K562 (cell line): ENCODE results near the gene PHF12. TPM values are rescaled to one million over a fixed set of nuclear protein-coding genes. Genes with fewer than 3 reads are reported as not detected.
A peak's percentile ranks its signal among the peaks of the same experiment; 100 is the strongest.

Experiments
- CBFA2T3 ChIP-seq: fragments of 450-650 bp; IDR thresholded peaks from 2 replicates; pipeline ENCODE4 v1.6.1; 2017
- CBX3 ChIP-seq, 2 experiments: IDR thresholded peaks; 1 replicate in 1 of 2; 2 replicates in 1 of 2; pipeline ENCODE4 v1.6.1; 2012; ENCODE audit warnings: inconsistent platforms in 2 of 2, low read length in 2 of 2, borderline replicate concordance in 1 of 2, control low read depth in 1 of 2
- E2F3 ChIP-seq: fragments of 250-450 bp; sonication (Bioruptor Pico); IDR thresholded peaks from 2 replicates; pipeline ENCODE4 v1.4.0; 2020; ENCODE audit warnings: mild to moderate bottlenecking
- EP300 ChIP-seq: IDR thresholded peaks from 2 replicates; pipeline ENCODE4 v1.6.1; 2012; ENCODE audit warnings: low read length, improper control_type of control experiment
- MCM7 ChIP-seq, 2 experiments: fragments of 450-650 bp; IDR thresholded peaks; 2 replicates each; pipeline ENCODE4 v1.6.1; 2016 to 2018
- NR4A1 ChIP-seq, 2 experiments: fragments of 250-450 bp in 1 of 2; fragments of 450-650 bp in 1 of 2; sonication (Bioruptor Pico) in 1 of 2; IDR thresholded peaks; 2 replicates each; pipeline versions ENCODE4 v1.4.0 to v1.6.1; 2016 to 2020; ENCODE audit warnings: mild to moderate bottlenecking in 2 of 2, missing compliant biosample characterization in 1 of 2, missing genetic modification characterization in 1 of 2, moderate library complexity in 1 of 2
- RHOXF2B ChIP-seq: fragments of 250-450 bp; sonication (Bioruptor Pico); conservative IDR thresholded peaks from 2 replicates; pipeline ENCODE4 v1.5.1; 2021
- SMAD3 ChIP-seq: fragments of 450-650 bp; formaldehyde crosslinking; conservative IDR thresholded peaks from 2 replicates; pipeline ENCODE4 v1.4.0; 2020; ENCODE audit warnings: mild to moderate bottlenecking
- YBX1 ChIP-seq: fragments of 450-650 bp; IDR thresholded peaks from 2 replicates; pipeline ENCODE4 v1.7.1; 2016; ENCODE audit warnings: mild to moderate bottlenecking
- ZNF165 ChIP-seq: fragments of 250-450 bp; sonication (Bioruptor Pico); IDR thresholded peaks from 2 replicates; pipeline ENCODE4 v1.4.0; 2020; ENCODE audit warnings: borderline replicate concordance
- ZNF57 ChIP-seq: fragments of 450-650 bp; formaldehyde crosslinking; IDR thresholded peaks from 2 replicates; pipeline ENCODE4 v1.4.0; 2020; ENCODE audit warnings: mild to moderate bottlenecking, moderate library complexity
- polyA plus RNA-seq, 8 experiments: library from polyadenylated mRNA; depleted of rRNA in 4 of 8; stranded (reverse) in 5 of 8; unstranded in 3 of 8; fragments of >200 nt; fragmentation: Nextera tagmentation in 2 of 8; fragmentation: Illumina TruSeq in 1 of 8; extraction: Ambion mirVana in 2 of 8; extraction: Trizol in 1 of 8; gene quantifications; 2 replicates each; pipeline versions ENCODE4 v1.2.1 to v1.2.3, GENCODE V29; 2011 to 2014; ENCODE audit warnings: inconsistent platforms in 1 of 8, missing spikeins in 1 of 8
- total RNA-seq, 7 experiments: library from RNA; depleted of rRNA in 6 of 7; stranded (reverse); fragments of >200 nt in 6 of 7; fragmentation: Illumina TruSeq in 2 of 7; extraction: Trizol in 2 of 7; gene quantifications; 2 replicates each; pipeline versions ENCODE4 v1.2.1 to v1.2.3, GENCODE V29; 2011 to 2021; ENCODE audit warnings: low replicate concordance in 1 of 7
- TF ChIP-seq, protein P1 (sequence below): sonication (generic); formaldehyde crosslinking; IDR thresholded peaks from 2 replicates; pipeline ENCODE4 v1.8.0; 2022; ENCODE audit warnings: mild to moderate bottlenecking, missing genetic modification reagents
- TF ChIP-seq, protein P2 (sequence below), 2 experiments: fragments of 450-650 bp; IDR thresholded peaks; 2 replicates each; pipeline ENCODE4 v1.6.1; 2018; ENCODE audit warnings: mild to moderate bottlenecking in 2 of 2, low read depth in 1 of 2; ENCODE audit not compliant: partially characterized antibody in 2 of 2
- TF ChIP-seq, protein P3 (sequence below), 2 experiments: fragments of 450-650 bp; conservative IDR thresholded peaks; 2 replicates each; pipeline ENCODE4 v1.6.1; 2017; ENCODE audit warnings: mild to moderate bottlenecking in 2 of 2, moderate library complexity in 2 of 2
- TF ChIP-seq, protein P4 (sequence below): sonication (generic); formaldehyde crosslinking; IDR thresholded peaks from 2 replicates; pipeline ENCODE4 v1.5.0; 2020; ENCODE audit warnings: missing genetic modification reagents
- TF ChIP-seq, protein P5 (sequence below): IDR thresholded peaks from 3 replicates; pipeline ENCODE4 v1.6.1; 2011; ENCODE audit warnings: borderline replicate concordance, mild to moderate bottlenecking, moderate library complexity; ENCODE audit not compliant: insufficient read length; ENCODE audit errors: extremely low read depth

The PHF12 gene
- total and polyA plus RNA-seq, 9 of the 15 experiments (the other 6 are each of a cell fraction or from before 2014, with no cell fraction given), result 0.82 to 31.3 (median 13.5) TPM

DNA sequence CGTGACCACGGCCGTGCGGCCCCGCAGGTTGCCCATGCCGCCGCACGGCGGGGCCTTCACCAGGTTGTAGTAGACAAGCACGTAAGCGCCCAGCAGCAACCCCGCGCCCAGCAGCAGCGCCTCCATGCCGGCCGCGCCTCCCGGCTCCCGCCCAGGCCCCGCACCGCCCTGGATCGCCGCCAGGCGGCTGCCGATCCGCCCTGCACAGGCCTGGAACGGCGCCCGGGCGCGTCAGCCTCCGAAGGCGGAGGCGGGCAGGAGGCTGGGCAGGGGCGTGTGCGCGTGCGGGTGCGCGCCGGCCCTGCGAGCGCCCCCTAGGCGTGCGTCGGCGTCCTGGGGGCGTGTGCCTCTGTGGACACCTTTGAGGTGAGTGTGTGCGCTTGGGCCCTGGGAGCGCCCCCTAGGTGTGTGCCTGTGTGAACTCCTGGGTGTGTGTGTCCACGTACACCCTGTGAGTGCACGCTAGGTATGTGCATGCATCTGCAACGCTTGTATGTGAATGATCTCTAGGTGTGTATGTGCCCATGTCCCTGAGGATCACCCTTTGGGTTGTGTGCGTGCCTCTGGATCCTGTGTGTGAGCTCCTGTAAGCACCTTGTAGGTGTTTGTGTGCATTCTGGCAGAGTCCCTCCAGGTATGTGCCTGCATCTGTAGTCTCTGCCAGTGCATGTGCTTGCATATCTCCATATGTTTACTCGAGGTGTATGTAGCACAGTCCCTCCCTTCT, 48.3 kb downstream of the PHF12 start, which contains the start of gene DHRS13 (continued):
- TF ChIP-seq, protein P1, sequence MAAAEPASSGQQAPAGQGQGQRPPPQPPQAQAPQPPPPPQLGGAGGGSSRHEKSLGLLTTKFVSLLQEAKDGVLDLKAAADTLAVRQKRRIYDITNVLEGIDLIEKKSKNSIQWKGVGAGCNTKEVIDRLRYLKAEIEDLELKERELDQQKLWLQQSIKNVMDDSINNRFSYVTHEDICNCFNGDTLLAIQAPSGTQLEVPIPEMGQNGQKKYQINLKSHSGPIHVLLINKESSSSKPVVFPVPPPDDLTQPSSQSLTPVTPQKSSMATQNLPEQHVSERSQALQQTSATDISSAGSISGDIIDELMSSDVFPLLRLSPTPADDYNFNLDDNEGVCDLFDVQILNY (CRISPR knock-in tag), result no peak; the same call in 1 of the 2 replicates
- TF ChIP-seq CBX3 (IDR thresholded peaks at IDR 0.05; ENCODE audit: borderline replicate concordance in 1 of 2, low read length in 2 of 2) (peak in 1 of 2 experiments; percentile 86; a peak in 1 of 3 replicates), EP300 (peak; percentile 72), SMAD3 (CRISPR knock-in tag) (no peak), RHOXF2B (CRISPR knock-in tag) (no peak), CBFA2T3 (peak; percentile 34; the same call in 1 of the 2 replicates), ZNF165 (CRISPR knock-in tag) (no peak), YBX1 (no peak), E2F3 (peak; percentile 88; the same call in 1 of the 2 replicates), MCM7 (IDR thresholded peaks at IDR 0.05) (no peak), NR4A1 (CRISPR knock-in tag; IDR thresholded peaks at IDR 0.05) (no peak; the same call in 1 of the 2 replicates), NR4A1 (tag; IDR thresholded peaks at IDR 0.05) (peak; percentile 65; the same call in 1 of the 2 replicates), ZNF57 (CRISPR knock-in tag) (no peak)
- TF ChIP-seq, protein P2, sequence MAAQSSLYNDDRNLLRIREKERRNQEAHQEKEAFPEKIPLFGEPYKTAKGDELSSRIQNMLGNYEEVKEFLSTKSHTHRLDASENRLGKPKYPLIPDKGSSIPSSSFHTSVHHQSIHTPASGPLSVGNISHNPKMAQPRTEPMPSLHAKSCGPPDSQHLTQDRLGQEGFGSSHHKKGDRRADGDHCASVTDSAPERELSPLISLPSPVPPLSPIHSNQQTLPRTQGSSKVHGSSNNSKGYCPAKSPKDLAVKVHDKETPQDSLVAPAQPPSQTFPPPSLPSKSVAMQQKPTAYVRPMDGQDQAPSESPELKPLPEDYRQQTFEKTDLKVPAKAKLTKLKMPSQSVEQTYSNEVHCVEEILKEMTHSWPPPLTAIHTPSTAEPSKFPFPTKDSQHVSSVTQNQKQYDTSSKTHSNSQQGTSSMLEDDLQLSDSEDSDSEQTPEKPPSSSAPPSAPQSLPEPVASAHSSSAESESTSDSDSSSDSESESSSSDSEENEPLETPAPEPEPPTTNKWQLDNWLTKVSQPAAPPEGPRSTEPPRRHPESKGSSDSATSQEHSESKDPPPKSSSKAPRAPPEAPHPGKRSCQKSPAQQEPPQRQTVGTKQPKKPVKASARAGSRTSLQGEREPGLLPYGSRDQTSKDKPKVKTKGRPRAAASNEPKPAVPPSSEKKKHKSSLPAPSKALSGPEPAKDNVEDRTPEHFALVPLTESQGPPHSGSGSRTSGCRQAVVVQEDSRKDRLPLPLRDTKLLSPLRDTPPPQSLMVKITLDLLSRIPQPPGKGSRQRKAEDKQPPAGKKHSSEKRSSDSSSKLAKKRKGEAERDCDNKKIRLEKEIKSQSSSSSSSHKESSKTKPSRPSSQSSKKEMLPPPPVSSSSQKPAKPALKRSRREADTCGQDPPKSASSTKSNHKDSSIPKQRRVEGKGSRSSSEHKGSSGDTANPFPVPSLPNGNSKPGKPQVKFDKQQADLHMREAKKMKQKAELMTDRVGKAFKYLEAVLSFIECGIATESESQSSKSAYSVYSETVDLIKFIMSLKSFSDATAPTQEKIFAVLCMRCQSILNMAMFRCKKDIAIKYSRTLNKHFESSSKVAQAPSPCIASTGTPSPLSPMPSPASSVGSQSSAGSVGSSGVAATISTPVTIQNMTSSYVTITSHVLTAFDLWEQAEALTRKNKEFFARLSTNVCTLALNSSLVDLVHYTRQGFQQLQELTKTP (IDR thresholded peaks at IDR 0.05; ENCODE audit: low read depth in 1 of 2, partially characterized antibody in 2 of 2), result peak in 1 of 2 experiments; percentile 74
- TF ChIP-seq, protein P3, sequence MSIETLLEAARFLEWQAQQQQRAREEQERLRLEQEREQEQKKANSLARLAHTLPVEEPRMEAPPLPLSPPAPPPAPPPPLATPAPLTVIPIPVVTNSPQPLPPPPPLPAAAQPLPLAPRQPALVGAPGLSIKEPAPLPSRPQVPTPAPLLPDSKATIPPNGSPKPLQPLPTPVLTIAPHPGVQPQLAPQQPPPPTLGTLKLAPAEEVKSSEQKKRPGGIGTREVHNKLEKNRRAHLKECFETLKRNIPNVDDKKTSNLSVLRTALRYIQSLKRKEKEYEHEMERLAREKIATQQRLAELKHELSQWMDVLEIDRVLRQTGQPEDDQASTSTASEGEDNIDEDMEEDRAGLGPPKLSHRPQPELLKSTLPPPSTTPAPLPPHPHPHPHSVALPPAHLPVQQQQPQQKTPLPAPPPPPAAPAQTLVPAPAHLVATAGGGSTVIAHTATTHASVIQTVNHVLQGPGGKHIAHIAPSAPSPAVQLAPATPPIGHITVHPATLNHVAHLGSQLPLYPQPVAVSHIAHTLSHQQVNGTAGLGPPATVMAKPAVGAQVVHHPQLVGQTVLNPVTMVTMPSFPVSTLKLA (conservative IDR thresholded peaks at IDR 0.05), result peak; percentile 83 to 94
- TF ChIP-seq, protein P4, sequence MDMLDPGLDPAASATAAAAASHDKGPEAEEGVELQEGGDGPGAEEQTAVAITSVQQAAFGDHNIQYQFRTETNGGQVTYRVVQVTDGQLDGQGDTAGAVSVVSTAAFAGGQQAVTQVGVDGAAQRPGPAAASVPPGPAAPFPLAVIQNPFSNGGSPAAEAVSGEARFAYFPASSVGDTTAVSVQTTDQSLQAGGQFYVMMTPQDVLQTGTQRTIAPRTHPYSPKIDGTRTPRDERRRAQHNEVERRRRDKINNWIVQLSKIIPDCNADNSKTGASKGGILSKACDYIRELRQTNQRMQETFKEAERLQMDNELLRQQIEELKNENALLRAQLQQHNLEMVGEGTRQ, result no peak
- TF ChIP-seq, protein P5, sequence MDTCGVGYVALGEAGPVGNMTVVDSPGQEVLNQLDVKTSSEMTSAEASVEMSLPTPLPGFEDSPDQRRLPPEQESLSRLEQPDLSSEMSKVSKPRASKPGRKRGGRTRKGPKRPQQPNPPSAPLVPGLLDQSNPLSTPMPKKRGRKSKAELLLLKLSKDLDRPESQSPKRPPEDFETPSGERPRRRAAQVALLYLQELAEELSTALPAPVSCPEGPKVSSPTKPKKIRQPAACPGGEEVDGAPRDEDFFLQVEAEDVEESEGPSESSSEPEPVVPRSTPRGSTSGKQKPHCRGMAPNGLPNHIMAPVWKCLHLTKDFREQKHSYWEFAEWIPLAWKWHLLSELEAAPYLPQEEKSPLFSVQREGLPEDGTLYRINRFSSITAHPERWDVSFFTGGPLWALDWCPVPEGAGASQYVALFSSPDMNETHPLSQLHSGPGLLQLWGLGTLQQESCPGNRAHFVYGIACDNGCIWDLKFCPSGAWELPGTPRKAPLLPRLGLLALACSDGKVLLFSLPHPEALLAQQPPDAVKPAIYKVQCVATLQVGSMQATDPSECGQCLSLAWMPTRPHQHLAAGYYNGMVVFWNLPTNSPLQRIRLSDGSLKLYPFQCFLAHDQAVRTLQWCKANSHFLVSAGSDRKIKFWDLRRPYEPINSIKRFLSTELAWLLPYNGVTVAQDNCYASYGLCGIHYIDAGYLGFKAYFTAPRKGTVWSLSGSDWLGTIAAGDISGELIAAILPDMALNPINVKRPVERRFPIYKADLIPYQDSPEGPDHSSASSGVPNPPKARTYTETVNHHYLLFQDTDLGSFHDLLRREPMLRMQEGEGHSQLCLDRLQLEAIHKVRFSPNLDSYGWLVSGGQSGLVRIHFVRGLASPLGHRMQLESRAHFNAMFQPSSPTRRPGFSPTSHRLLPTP, result no peak
